GM10248 (cell line): ENCODE data around the gene PRR13.

Experiments
- CTCF ChIA-PET: fragments of 300-600 bp; sonication (Branson Sonifier 250); formaldehyde crosslinking; extraction: SDS; loops from one replicate; lab custom pipeline; 2021; ENCODE audit warnings: antibody characterized with exemption; lab: Yijun Ruan, JAX
- POLR2A ChIA-PET: fragments of 350-650 bp; sonication (Branson Sonifier 250); formaldehyde crosslinking; extraction: SDS; loops from one replicate; lab custom pipeline; 2020; ENCODE audit warnings: antibody characterized with exemption; lab: Yijun Ruan, JAX
- DNase-seq: peaks from one replicate; pipeline ENCODE4 v3.0.0; 2012; ENCODE audit errors: extremely low spot score
- CTCF ChIP-seq: IDR thresholded peaks from 2 replicates; pipeline ENCODE4 v1.5.1; 2012; ENCODE audit warnings: mild to moderate bottlenecking, low read depth; ENCODE audit errors: extremely low read depth, missing control alignments, control extremely low read depth

PRR13 gene

GRCh38 chr12:53454707-53455106 is 13.2 kb downstream of the PRR13 start:
- ChIA-PET POLR2A (interaction anchor here (0.6 to 1.7 kb wide), 3 partner anchors 14 to 284 kb away, joined by 3 to 6 read pairs (median 4); no protein-coding TSS in a partner anchor), CTCF (interaction anchor here (1.1 to 3.0 kb wide), 4 partner anchors 10 to 102 kb away, joined by 3 to 14 read pairs (median 6); no protein-coding TSS in a partner anchor)
- TF ChIP-seq CTCF: no peak
- DNase-seq: no peak

- ChIA-PET POLR2A (interaction anchor here (0.7 to 1.4 kb wide), 5 partner anchors 8 to 237 kb away, joined by 3 to 4 read pairs (median 3); partner anchors contain the start of gene TARBP2), CTCF (interaction anchor here (1.3 to 3.0 kb wide), 4 partner anchors 12 to 104 kb away, joined by 3 to 8 read pairs (median 6); no protein-coding TSS in a partner anchor)
- no peak for DNase-seq
- no peak for TF ChIP-seq CTCF
Observed at GRCh38 chr12:53456654-53457366, 15.3 kb downstream of the PRR13 start.

GRCh38 chr12:53459097-53459496 is 17.6 kb downstream of the PRR13 start:
- ChIA-PET CTCF (interaction anchor here (0.7 to 2.0 kb wide), 6 partner anchors 10 to 114 kb away, joined by 3 to 4 read pairs (median 3); partner anchors contain the start of gene NPFF), POLR2A (interaction anchor here (0.6 to 1.7 kb wide), 4 partner anchors 9 to 42 kb away, joined by 3 to 8 read pairs (median 6); partner anchors contain the start of gene TARBP2)
- TF ChIP-seq CTCF: no peak
- no peak for DNase-seq

GRCh38 chr12:53461059-53461458 is 19.5 kb downstream of the PRR13 start:
- TF ChIP-seq CTCF: no peak
- ChIA-PET CTCF (interaction anchor here (1.7 to 2.0 kb wide), 2 partner anchors 11 to 12 kb away, joined by 4 to 6 read pairs; no protein-coding TSS in a partner anchor), POLR2A (interaction anchor here (1.4 kb wide), 1 partner anchor 17 kb away, joined by 3 read pairs; no protein-coding TSS in a partner anchor)
- no peak for DNase-seq

GRCh38 chr12:53461591-53461990 is 20.1 kb downstream of the PRR13 start:
- no peak for TF ChIP-seq CTCF
- POLR2A ChIA-PET: interaction anchor here (0.6 to 1.4 kb wide), 3 partner anchors 15 to 20 kb away, joined by 3 read pairs; partner anchors contain the start of gene PRR13
- DNase-seq: no peak
- CTCF ChIA-PET: interaction anchor here (0.9 to 2.0 kb wide), 4 partner anchors 10 to 20 kb away, joined by 3 to 6 read pairs (median 4); no protein-coding TSS in a partner anchor

- DNase-seq: no peak
- TF ChIP-seq CTCF: no peak
- CTCF ChIA-PET: interaction anchor here (1.0 to 3.4 kb wide), 2 partner anchors 12 to 110 kb away, joined by 3 to 22 read pairs; no protein-coding TSS in a partner anchor
- POLR2A ChIA-PET: no interaction called here
Observed at GRCh38 chr12:53462935-53463334, 21.4 kb downstream of the PRR13 start.
